NCI-H748 (cell line): Measurements from ENCODE around the gene STRN4.

Experiments used
- DNase-seq: peaks from one replicate; lab custom pipeline; 2025; ENCODE audit not compliant: unreplicated experiment; lab: John Stamatoyannopoulos, UW

The STRN4 gene

DNA sequence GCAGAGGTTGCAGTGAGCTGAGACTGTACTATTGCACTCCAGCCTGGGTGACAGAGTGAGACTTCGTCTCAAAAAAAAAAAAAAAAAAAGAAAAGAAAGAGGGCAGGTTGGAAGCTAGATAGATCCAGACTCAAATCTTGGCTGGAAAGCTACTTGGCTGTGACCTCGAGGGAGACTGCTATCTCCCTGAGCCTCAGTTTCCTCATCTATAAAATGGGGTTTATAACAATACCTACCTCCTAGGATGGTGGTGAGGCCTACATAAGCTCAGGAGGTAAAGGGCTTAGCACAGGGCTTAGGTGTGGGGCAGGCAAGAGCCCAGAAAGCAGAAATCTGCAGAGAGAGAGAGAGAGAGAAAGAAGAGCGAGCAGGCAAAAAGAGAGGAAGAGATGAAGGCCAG is 61.1 kb downstream of the STRN4 start:
- no peak for DNase-seq

- DNase-seq, result no peak
Measured at GRCh38 chr19:46678110-46678732, 68.0 kb downstream of the STRN4 start.

GRCh38 chr19:46674416-46675178 is 71.7 kb downstream of the STRN4 start:
- no peak for DNase-seq

GRCh38 chr19:46670813-46671212 is 75.4 kb downstream of the STRN4 start:
- no peak for DNase-seq
